HCT116 (cell line): ENCODE results near the gene STIM2. TPM values are rescaled to one million over a fixed set of nuclear protein-coding genes. Genes with fewer than 3 reads are reported as not detected.

Source experiments
- ATAC-seq: fragments of 200-7000 bp; cut with Tn5 transposase; 2 replicates; pipeline ENCODE4 v1.9.1; 2020; ENCODE audit warnings: mild to moderate bottlenecking, moderate library complexity
- BruUV-seq: library from RNA; stranded (reverse); fragments of 400-500 nt; replicated peaks from 2 replicates; lab custom pipeline; 2021; lab: Mats Ljungman, UMichigan
- CTCF ChIA-PET: fragments of 300-600 bp; sonication (Branson Sonifier 250); formaldehyde crosslinking; loops from one replicate; lab custom pipeline; 2021; ENCODE audit warnings: antibody characterized with exemption; lab: Charles Lee
- POLR2A ChIA-PET: fragments of 300-600, 350-600 bp; sonication (Branson Sonifier 250); formaldehyde crosslinking; loops from one replicate; lab custom pipeline; 2021; ENCODE audit warnings: antibody characterized with exemption; lab: Charles Lee
- RAD21 ChIA-PET, 2 experiments: fragments of 300-600 bp; sonication (Branson Sonifier 250); formaldehyde crosslinking; loops; one replicate each; lab custom pipeline; 2023; ENCODE audit warnings: low total read pairs in 2 of 2; ENCODE audit not compliant: uncharacterized antibody in 2 of 2, unreplicated experiment in 2 of 2, low non-redundant PET in 1 of 2; lab: Charles Lee
- DNase-seq: peaks from one replicate; pipeline ENCODE4 v3.0.0-alpha.2; 2010; ENCODE audit warnings: low read depth, low spot score
- H2AFZ ChIP-seq: fragments of 200-600 bp; shearing (Covaris generic), sonication (generic); 2 replicates; pipeline ENCODE4 v1.6.1; 2017; ENCODE audit warnings: low read depth, mixed run types, mixed read lengths, antibody characterized with exemption, low read length; ENCODE audit not compliant: poor library complexity, severe bottlenecking
- H3K27ac ChIP-seq: 2 replicates; pipeline ENCODE4 v1.5.1; 2012; ENCODE audit warnings: low read depth, low read length
- H3K27me3 ChIP-seq: fragments of 200-600 bp; sonication (generic); 2 replicates; pipeline ENCODE4 v1.6.1; 2016; ENCODE audit warnings: mixed run types, low read length, mixed read lengths; ENCODE audit not compliant: insufficient read depth
- H3K36me3 ChIP-seq, 2 experiments: fragments of 200-500 bp in 1 of 2; fragments of 200-600 bp in 1 of 2; sonication (Bioruptor generic) in 1 of 2; sonication (generic) in 1 of 2; 2 replicates each; pipeline versions ENCODE4 v1.5.1 to v1.6.1; 2014 to 2016; ENCODE audit warnings: low read length in 2 of 2, inconsistent platforms in 1 of 2, mixed read lengths in 1 of 2, mixed run types in 1 of 2; ENCODE audit not compliant: insufficient read depth in 2 of 2, control insufficient read depth in 1 of 2
- H3K4me1 ChIP-seq, 2 experiments: fragments of 200-600 bp in 1 of 2; sonication (generic) in 1 of 2; 2 replicates each; pipeline versions ENCODE4 v1.5.1 to v1.6.1; 2012 to 2017; ENCODE audit warnings: low read length in 2 of 2, inconsistent platforms in 1 of 2, mild to moderate bottlenecking in 1 of 2, mixed read lengths in 1 of 2, mixed run types in 1 of 2, moderate library complexity in 1 of 2; ENCODE audit not compliant: insufficient read depth in 2 of 2, control insufficient read depth in 1 of 2
- H3K4me2 ChIP-seq: fragments of 200-600 bp; sonication (generic); 2 replicates; pipeline ENCODE4 v1.6.1; 2017; ENCODE audit warnings: mixed run types, low read length, mixed read lengths
- H3K4me3 ChIP-seq, 2 experiments: fragments of 200-600 bp in 1 of 2; sonication (generic) in 1 of 2; replicated peaks in 1 of 2; 2 replicates each; pipeline ENCODE4 v1.5.1; 2011 to 2016; ENCODE audit warnings: low read length in 2 of 2, control low read depth in 1 of 2, low read depth in 1 of 2, mild to moderate bottlenecking in 1 of 2, mixed read lengths in 1 of 2, mixed run types in 1 of 2
- H3K79me2 ChIP-seq: fragments of 200-600 bp; sonication (generic); 2 replicates; pipeline ENCODE4 v1.6.1; 2017; ENCODE audit warnings: mild to moderate bottlenecking, mixed run types, low read length, moderate library complexity, mixed read lengths; ENCODE audit not compliant: insufficient read depth
- H3K9ac ChIP-seq: fragments of 200-600 bp; sonication (generic); 2 replicates; pipeline ENCODE4 v1.6.1; 2016; ENCODE audit warnings: low read length, mixed read lengths
- H3K9me2 ChIP-seq: fragments of 200-600 bp; sonication (generic), shearing (Covaris generic); 2 replicates; pipeline ENCODE4 v1.6.1; 2017; ENCODE audit warnings: mixed run types, mild to moderate bottlenecking, moderate library complexity; ENCODE audit not compliant: insufficient read depth
- H3K9me3 ChIP-seq, 2 experiments: fragments of 200-500 bp in 1 of 2; fragments of 200-600 bp in 1 of 2; sonication (Bioruptor generic) in 1 of 2; sonication (generic) in 1 of 2; 2 replicates each; pipeline ENCODE4 v1.6.1; 2014 to 2017; ENCODE audit warnings: low read length in 2 of 2, mixed read lengths in 2 of 2, inconsistent platforms in 1 of 2, low read depth in 1 of 2, mild to moderate bottlenecking in 1 of 2, mixed run types in 1 of 2, moderate library complexity in 1 of 2; ENCODE audit not compliant: control insufficient read depth in 1 of 2, insufficient read depth in 1 of 2
- H4K20me1 ChIP-seq: fragments of 200-600 bp; sonication (generic), shearing (Covaris generic); 2 replicates; pipeline ENCODE4 v1.6.1; 2017; ENCODE audit warnings: mixed run types, mild to moderate bottlenecking, moderate library complexity; ENCODE audit not compliant: insufficient read depth
- ATF3 ChIP-seq: IDR thresholded peaks from 2 replicates; pipeline ENCODE4 v1.6.1; 2012
- CBX3 ChIP-seq: IDR thresholded peaks from 2 replicates; pipeline ENCODE4 v1.6.1; 2012; ENCODE audit warnings: low read depth
- CEBPB ChIP-seq: IDR thresholded peaks from 2 replicates; pipeline ENCODE4 v1.6.1; 2012; ENCODE audit warnings: low read depth
- EGR1 ChIP-seq: IDR thresholded peaks from 2 replicates; pipeline ENCODE4 v1.6.1; 2012; ENCODE audit warnings: low read depth
- ELF1 ChIP-seq: IDR thresholded peaks from 2 replicates; pipeline ENCODE4 v1.6.1; 2012; ENCODE audit warnings: low read depth, borderline replicate concordance
- EZH2 ChIP-seq: fragments of 200-600 bp; sonication (generic); IDR thresholded peaks from 2 replicates; pipeline ENCODE4 v1.6.1; 2017; ENCODE audit warnings: antibody characterized with exemption, mixed run types
- FOSL1 ChIP-seq: IDR thresholded peaks from 2 replicates; pipeline ENCODE4 v1.6.1; 2012; ENCODE audit warnings: low read depth
- JUND ChIP-seq: IDR thresholded peaks from 2 replicates; pipeline ENCODE4 v1.6.1; 2012
- POLR2A ChIP-seq: IDR thresholded peaks from 2 replicates; pipeline ENCODE4 v1.7.0; 2011; ENCODE audit warnings: borderline replicate concordance; ENCODE audit not compliant: insufficient read depth, insufficient read length; ENCODE audit errors: extremely low read depth
- RAD21 ChIP-seq: IDR thresholded peaks from 2 replicates; pipeline ENCODE4 v1.6.1; 2012; ENCODE audit warnings: low read depth, mild to moderate bottlenecking
- SIN3A ChIP-seq: IDR thresholded peaks from 2 replicates; pipeline ENCODE4 v1.6.1; 2012; ENCODE audit warnings: low read depth
- SRF ChIP-seq: IDR thresholded peaks from 2 replicates; pipeline ENCODE4 v1.6.1; 2012; ENCODE audit warnings: low read depth
- TCF7L2 ChIP-seq: IDR thresholded peaks from 2 replicates; pipeline ENCODE4 v1.7.0; 2011; ENCODE audit warnings: borderline replicate concordance, inconsistent platforms; ENCODE audit not compliant: insufficient read depth, insufficient read length; ENCODE audit errors: extremely low read depth
- YY1 ChIP-seq: IDR thresholded peaks from 2 replicates; pipeline ENCODE4 v1.6.1; 2011; ENCODE audit warnings: low read length, low read depth, moderate library complexity, mild to moderate bottlenecking; ENCODE audit not compliant: insufficient replicate concordance; ENCODE audit errors: extremely low read depth
- ZNF274 ChIP-seq: fragments of 200-500 bp; sonication (Bioruptor generic); IDR thresholded peaks from 2 replicates; pipeline ENCODE4 v1.6.1; 2014; ENCODE audit warnings: mild to moderate bottlenecking, low read depth, low read length, inconsistent platforms
- intact Hi-C: fragments of 100-400 bp; cut with micrococcal nuclease; formaldehyde crosslinking; loops from 2 replicates; pipeline ENCODE4 v1.10.0; 2022
- total RNA-seq: library from RNA; stranded (reverse); gene quantifications from one replicate; pipeline ENCODE4 v1.2.1, GENCODE V29; 2021; ENCODE audit not compliant: unreplicated experiment
- TF ChIP-seq, protein P1 (sequence below), 3 experiments: fragments of 200-600 bp in 1 of 3; sonication (generic) in 1 of 3; IDR thresholded peaks in 2 of 3; conservative IDR thresholded peaks in 1 of 3; 2 replicates each; pipeline ENCODE4 v1.5.1; 2012 to 2017; ENCODE audit warnings: low read depth in 2 of 3, low read length in 2 of 3, antibody characterized with exemption in 1 of 3, borderline replicate concordance in 1 of 3, control low read depth in 1 of 3, mild to moderate bottlenecking in 1 of 3, mixed read lengths in 1 of 3, mixed run types in 1 of 3, moderate library complexity in 1 of 3; ENCODE audit not compliant: insufficient read depth in 1 of 3
- TF ChIP-seq, protein P2 (sequence below): IDR thresholded peaks from 2 replicates; pipeline ENCODE4 v1.6.1; 2011; ENCODE audit warnings: mild to moderate bottlenecking, low read length, moderate library complexity; ENCODE audit not compliant: insufficient replicate concordance; ENCODE audit errors: extremely low read depth
- TF ChIP-seq, protein P3 (sequence below): IDR thresholded peaks from 2 replicates; pipeline ENCODE4 v1.6.1; 2012; ENCODE audit warnings: low read depth
- TF ChIP-seq, protein P4 (sequence below): IDR thresholded peaks from 2 replicates; pipeline ENCODE4 v1.6.1; 2012

Gene STIM2
- total RNA-seq, 1 experiment from 2014 or later, result 65.9 TPM

DNA sequence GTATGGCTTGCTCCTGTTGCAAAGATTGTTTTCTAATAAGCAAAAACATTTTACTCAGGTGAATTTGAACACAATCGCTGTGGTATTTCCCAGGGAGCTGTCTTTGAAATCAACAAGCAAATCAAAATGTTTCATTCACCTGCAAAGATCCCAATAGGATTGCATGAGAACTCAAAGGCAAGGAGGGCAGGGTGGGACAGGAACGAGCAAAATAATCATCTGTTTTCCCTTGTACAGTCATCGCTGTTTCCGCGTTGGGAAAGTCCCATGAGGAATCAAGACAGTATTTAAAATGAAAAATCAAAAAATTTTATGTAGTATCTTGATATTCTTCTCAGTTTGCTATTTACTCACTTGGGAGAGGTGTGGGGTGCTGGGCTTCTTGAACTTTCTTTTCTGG lies 198.8 kb downstream of the STIM2 start:
- Histone ChIP-seq H3K79me2 (no peaks in the 10 kb centered on the region), H3K4me1 (no peaks in the 10 kb centered on the region), H4K20me1 (no peaks in the 10 kb centered on the region), H3K9me2 (no peaks in the 10 kb centered on the region), H3K4me2 (no peak overlapping the region), H3K27ac (no peak overlapping the region), H2AFZ (no peak overlapping the region), H3K9ac (no peak overlapping the region), H3K36me3 (no peaks in the 10 kb centered on the region), H3K27me3 (no peaks in the 10 kb centered on the region), H3K4me3 (no peak overlapping the region), H3K9me3 (no peaks in the 10 kb centered on the region)
- no peak for DNase-seq
- POLR2A ChIA-PET, result no interaction called here
- intact Hi-C loops, result no loop called here
- TF ChIP-seq ELF1 (no peak), TCF7L2 (no peak), SRF (no peak), EGR1 (no peak), ATF3 (no peak), EZH2 (no peak), POLR2A (no peak), FOSL1 (no peak), ZNF274 (no peak), CBX3 (no peak), RAD21 (no peak), CEBPB (no peak), JUND (no peak), YY1 (no peak), SIN3A (no peak)
- TF ChIP-seq, protein P1, sequence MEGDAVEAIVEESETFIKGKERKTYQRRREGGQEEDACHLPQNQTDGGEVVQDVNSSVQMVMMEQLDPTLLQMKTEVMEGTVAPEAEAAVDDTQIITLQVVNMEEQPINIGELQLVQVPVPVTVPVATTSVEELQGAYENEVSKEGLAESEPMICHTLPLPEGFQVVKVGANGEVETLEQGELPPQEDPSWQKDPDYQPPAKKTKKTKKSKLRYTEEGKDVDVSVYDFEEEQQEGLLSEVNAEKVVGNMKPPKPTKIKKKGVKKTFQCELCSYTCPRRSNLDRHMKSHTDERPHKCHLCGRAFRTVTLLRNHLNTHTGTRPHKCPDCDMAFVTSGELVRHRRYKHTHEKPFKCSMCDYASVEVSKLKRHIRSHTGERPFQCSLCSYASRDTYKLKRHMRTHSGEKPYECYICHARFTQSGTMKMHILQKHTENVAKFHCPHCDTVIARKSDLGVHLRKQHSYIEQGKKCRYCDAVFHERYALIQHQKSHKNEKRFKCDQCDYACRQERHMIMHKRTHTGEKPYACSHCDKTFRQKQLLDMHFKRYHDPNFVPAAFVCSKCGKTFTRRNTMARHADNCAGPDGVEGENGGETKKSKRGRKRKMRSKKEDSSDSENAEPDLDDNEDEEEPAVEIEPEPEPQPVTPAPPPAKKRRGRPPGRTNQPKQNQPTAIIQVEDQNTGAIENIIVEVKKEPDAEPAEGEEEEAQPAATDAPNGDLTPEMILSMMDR (IDR thresholded peaks at IDR 0.05 in 2 of 3, conservative IDR thresholded peaks at IDR 0.05 in 1 of 3; ENCODE audit: borderline replicate concordance in 1 of 3, insufficient read depth in 1 of 3, low read depth in 2 of 3, low read length in 2 of 3), result no peak
- TF ChIP-seq, protein P2, sequence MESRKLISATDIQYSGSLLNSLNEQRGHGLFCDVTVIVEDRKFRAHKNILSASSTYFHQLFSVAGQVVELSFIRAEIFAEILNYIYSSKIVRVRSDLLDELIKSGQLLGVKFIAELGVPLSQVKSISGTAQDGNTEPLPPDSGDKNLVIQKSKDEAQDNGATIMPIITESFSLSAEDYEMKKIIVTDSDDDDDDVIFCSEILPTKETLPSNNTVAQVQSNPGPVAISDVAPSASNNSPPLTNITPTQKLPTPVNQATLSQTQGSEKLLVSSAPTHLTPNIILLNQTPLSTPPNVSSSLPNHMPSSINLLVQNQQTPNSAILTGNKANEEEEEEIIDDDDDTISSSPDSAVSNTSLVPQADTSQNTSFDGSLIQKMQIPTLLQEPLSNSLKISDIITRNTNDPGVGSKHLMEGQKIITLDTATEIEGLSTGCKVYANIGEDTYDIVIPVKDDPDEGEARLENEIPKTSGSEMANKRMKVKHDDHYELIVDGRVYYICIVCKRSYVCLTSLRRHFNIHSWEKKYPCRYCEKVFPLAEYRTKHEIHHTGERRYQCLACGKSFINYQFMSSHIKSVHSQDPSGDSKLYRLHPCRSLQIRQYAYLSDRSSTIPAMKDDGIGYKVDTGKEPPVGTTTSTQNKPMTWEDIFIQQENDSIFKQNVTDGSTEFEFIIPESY, result no peak
- TF ChIP-seq, protein P3, sequence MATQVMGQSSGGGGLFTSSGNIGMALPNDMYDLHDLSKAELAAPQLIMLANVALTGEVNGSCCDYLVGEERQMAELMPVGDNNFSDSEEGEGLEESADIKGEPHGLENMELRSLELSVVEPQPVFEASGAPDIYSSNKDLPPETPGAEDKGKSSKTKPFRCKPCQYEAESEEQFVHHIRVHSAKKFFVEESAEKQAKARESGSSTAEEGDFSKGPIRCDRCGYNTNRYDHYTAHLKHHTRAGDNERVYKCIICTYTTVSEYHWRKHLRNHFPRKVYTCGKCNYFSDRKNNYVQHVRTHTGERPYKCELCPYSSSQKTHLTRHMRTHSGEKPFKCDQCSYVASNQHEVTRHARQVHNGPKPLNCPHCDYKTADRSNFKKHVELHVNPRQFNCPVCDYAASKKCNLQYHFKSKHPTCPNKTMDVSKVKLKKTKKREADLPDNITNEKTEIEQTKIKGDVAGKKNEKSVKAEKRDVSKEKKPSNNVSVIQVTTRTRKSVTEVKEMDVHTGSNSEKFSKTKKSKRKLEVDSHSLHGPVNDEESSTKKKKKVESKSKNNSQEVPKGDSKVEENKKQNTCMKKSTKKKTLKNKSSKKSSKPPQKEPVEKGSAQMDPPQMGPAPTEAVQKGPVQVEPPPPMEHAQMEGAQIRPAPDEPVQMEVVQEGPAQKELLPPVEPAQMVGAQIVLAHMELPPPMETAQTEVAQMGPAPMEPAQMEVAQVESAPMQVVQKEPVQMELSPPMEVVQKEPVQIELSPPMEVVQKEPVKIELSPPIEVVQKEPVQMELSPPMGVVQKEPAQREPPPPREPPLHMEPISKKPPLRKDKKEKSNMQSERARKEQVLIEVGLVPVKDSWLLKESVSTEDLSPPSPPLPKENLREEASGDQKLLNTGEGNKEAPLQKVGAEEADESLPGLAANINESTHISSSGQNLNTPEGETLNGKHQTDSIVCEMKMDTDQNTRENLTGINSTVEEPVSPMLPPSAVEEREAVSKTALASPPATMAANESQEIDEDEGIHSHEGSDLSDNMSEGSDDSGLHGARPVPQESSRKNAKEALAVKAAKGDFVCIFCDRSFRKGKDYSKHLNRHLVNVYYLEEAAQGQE, result no peak
- TF ChIP-seq, protein P4, sequence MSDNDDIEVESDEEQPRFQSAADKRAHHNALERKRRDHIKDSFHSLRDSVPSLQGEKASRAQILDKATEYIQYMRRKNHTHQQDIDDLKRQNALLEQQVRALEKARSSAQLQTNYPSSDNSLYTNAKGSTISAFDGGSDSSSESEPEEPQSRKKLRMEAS, result no peak
- ATAC-seq, result no peak
- CTCF ChIA-PET, result no interaction called here
- RAD21 ChIA-PET, result no interaction called here
- BruUV-seq, result no TSS peak
